ENCODE data around the gene ZAP70.

ZAP70 gene

DNA sequence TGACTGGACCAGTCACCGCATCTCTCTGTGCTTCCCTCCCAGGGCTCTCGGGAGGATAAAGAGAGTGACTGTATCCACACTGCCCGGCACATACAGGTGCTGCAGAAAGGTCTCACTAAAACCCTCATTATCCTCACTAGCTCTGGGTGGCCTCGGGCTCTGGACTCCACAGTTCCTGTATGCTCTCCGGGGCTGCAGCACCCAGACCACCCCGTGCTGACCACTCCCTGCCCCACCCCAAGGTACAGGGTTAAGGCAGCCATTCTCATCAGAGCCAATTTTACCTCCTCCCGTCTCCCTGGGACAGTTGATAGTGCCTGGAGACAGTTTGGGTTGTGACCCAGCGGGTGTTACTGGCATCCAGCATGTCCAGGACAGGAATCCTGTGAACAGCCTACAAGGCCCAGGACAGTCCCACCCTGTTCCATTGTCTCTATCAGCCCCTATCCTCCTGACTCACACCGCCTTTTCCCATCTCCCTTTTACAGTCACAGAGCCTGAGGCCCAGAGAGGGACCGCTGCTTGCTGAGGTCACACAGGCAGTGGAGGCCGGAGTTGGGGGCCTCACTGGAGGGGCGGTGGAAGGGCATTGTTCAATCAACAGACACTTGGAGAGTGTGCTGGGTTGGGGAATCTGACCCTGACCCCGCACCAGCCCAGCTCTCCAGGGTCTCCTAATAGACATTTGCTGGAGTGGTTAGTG lies 1.7 kb downstream of the ZAP70 start:
- H3K27ac ChIP-seq, result no peak overlapping the region
- TF ChIP-seq CTCF (conservative IDR thresholded peaks at IDR 0.05), result no peak

DNA sequence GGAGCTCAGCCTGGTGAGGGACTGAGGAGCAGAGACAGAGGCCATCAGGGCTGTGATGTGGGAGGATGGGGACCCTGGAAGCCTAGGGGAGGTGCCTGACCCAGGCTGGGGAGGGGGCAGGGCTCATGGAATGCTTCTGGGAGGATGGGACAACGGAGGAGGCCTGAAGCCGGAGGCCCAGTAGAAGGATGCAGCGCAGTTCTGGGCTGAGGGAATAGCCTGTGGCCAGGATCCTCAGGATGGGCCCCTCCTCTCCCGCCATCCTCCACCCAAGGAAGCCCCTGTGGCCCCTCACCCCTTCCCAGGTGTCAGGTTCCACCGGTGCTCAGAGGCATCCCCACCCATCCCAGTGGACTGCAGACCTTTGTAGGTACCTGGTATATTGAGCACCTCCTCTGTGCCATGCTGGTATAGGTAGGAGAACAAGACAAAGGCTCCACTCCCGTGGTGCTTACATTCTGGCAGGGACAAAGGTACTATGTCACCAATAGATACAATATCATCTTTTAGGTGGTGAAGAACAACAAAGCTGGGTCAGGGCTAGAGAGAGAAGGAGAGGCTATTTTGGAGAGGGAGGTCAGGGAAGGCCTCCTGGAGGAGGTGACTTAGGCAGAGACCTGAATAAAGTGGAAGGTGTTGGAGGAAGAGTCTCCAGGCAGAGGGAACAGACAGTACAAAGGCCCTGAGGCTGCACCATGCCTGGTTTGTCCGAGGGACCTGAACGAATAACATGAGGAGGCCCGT lies 2.7 kb downstream of the ZAP70 start:
- TF ChIP-seq CTCF (conservative IDR thresholded peaks at IDR 0.05), result no peak
- H3K27ac ChIP-seq, result no peak overlapping the region

DNA sequence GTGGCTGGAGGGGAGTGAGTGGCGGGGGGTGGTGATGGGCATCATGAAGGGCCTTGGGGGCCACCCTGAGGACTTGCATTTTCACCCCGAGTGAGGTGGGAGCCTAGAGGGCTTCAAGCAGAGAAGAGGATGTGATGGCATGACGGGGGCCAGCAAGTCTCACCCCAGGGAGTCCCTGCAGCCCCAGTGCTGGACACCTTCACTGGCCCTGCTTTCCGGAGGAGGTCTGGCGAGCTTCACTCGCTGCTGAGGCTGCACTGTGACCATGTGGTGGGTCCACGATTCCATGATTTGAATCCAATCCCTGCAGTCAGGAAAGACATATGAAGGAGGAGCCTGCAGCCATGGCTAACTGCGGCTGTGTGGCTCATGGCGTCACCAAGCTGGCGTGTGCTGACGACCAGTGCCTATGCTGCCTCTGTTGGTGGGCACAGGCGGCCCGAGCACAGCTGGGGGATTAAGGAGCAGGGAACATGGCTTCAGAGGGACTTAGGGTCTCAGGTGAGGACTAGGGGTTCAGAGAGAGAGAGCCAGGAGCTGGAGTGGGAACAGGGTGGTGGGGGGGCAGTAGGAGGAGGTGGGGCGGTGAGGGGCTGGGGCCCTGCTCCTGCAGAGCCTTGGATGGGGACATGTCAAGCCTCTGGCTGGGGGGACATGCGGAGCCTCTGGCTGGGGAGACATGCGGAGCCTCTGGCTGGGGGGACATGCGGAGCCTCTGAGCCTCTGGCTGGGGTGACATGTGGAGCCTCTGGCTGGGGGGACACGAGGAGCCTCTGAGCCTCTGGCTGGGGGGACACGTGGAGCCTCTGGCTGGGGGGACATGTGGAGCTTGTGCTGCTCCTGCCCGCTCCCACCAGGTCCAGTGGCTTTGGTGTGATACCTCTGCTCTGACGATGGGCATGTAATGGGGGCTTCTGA lies 3.6 kb downstream of the ZAP70 start:
- no peak overlapping the region for H3K27ac ChIP-seq

DNA sequence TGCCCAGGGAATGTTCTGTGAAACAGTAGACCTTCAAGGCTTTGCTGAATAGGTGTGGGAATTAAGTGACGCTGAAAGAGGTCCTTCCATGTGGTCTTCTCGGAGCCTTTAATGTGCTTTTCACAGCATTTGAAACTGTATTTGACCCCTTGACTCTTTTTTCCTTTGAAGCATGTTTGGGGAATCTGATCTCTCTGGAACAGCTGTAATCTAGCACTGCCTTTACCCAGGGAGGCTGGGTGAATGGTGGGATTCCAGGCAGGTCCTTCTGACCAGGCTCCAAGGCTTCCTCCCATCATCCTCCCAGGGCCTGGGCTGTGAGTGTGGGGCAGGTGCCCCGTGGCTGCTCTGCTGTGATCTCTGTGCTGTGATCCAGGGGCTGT lies 4.2 kb downstream of the ZAP70 start:
- TF ChIP-seq CTCF (conservative IDR thresholded peaks at IDR 0.05), result no peak
- no peak overlapping the region for H3K27ac ChIP-seq

More for the DNA sequence above, 3.6 kb downstream of the ZAP70 start:
- TF ChIP-seq CTCF (conservative IDR thresholded peaks at IDR 0.05), result no peak

DNA sequence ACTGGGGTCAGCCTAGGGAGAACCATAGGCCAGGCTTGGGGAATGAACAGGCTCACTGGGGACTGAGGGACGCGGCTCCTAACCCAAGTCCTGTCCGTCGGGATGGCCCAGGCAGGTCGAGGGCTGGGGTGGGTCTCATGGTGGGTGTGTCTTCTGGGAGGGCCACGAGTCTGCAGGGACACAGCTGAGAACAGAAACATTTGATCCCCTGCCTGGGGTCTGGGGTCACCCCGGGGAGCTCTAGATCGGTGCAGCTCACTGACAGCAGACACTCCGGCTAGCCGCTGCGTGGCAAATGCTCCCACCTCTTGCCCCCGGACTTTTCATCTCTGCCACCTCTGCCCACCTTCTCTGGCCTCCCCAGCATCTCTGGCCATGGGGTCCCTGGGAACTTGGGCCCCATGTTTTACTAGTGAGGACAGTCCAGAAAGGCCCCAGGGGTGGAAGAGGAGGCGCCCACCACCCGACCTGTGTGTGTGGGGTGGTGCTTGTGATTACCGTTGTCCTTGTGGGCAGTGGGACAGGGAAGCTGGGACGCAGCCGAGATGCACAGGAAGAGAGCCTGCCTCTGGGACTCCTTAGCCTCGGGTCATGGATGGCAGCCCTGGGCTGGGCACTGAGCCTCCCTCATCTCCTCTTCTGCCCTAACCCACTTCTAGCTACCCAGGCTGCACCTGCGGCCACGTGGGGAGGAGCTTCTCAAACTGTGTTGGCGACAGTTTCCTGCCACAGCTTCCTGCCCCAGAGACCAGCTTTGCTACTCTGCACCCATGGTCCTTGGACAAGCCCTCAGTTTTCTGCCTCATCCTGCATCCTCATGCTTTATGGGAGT lies 4.9 kb downstream of the ZAP70 start:
- TF ChIP-seq CTCF (conservative IDR thresholded peaks at IDR 0.05), result no peak
- no peak overlapping the region for H3K27ac ChIP-seq

DNA sequence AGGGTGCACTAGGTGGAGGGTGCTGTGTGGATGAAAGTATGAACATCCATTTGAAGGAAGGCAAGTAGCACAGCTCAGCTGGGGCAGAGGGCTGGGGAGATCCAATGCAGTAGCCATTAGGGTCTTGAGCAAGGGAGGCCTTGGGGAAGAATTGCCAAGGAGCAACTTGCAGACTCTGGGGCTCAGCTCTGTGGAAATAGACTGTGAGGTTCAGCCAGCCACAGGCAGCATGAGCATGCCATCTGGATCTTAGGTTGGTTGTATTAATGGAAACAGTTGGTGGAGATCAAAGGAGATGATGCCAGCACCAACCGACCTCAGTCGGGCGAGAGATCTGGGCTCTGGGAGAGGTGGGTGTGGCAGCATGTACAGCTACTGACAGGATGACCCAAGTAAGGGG lies 5.6 kb downstream of the ZAP70 start:
- TF ChIP-seq CTCF (conservative IDR thresholded peaks at IDR 0.05), result no peak

More for the DNA sequence above, 5.6 kb downstream of the ZAP70 start:
- H3K27ac ChIP-seq, result no peak overlapping the region

Data from VCaP (cell line).